Transverse colon (tissue), 4 donors: ENCODE measurements around the gene SMCO4.

ENCODE experiments used
- CTCF ChIP-seq, 5 experiments: fragments of 200-600 bp in 3 of 5; fragments of 450-650 bp in 2 of 5; sonication (generic) in 3 of 5; IDR thresholded peaks; 1 replicate in 2 of 5; 2 replicates in 3 of 5; pipeline ENCODE4 v1.5.1; 2016 to 2017; ENCODE audit warnings: antibody characterized with exemption in 5 of 5, inconsistent platforms in 3 of 5, mild to moderate bottlenecking in 2 of 5, moderate library complexity in 1 of 5
- EP300 ChIP-seq: sonication (generic); formaldehyde crosslinking; IDR thresholded peaks from one replicate; pipeline ENCODE4 v1.6.1; 2017; ENCODE audit warnings: antibody characterized with exemption, low read depth
- POLR2A ChIP-seq: fragments of 450-650 bp; IDR thresholded peaks from one replicate; pipeline ENCODE4 v1.6.1; 2016; ENCODE audit warnings: antibody characterized with exemption, mild to moderate bottlenecking, moderate library complexity
- POLR2AphosphoS5 ChIP-seq, 3 donors: sonication (generic); formaldehyde crosslinking; IDR thresholded peaks; one replicate each; pipeline ENCODE4 v1.6.1; 2016; ENCODE audit warnings: antibody characterized with exemption in 3 of 3

- TF ChIP-seq CTCF (IDR thresholded peaks at IDR 0.05) (no peak), POLR2A (no peak), POLR2AphosphoS5 (IDR thresholded peaks at IDR 0.05) (no peak), EP300 (no peak)
Measured at GRCh38 chr11:93526346-93526633, 16.9 kb downstream of the SMCO4 start.
